WTC11 (cell line): ENCODE measurements around the gene CRYGC. TPM values are rescaled to one million over a fixed set of nuclear protein-coding genes. Genes with fewer than 3 reads are reported as not detected.

ENCODE experiments used
- ATAC-seq: fragments of 200-7000 bp; cut with Tn5 transposase; 2 replicates; pipeline ENCODE4 v1.10.0; 2021; ENCODE audit warnings: mild to moderate bottlenecking, moderate library complexity
- CTCF ChIA-PET: fragments of 300-600 bp; sonication (Branson Sonifier 250); formaldehyde crosslinking; loops from one replicate; lab custom pipeline; 2021; ENCODE audit warnings: antibody characterized with exemption; lab: Charles Lee
- POLR2A ChIA-PET: fragments of 350-600 bp; sonication (Branson Sonifier 250); formaldehyde crosslinking; loops from one replicate; lab custom pipeline; 2021; ENCODE audit warnings: antibody characterized with exemption; lab: Charles Lee
- DNase-seq: peaks from one replicate; pipeline ENCODE4 v3.0.0; 2021; ENCODE audit warnings: low spot score
- H3K27ac Mint-ChIP-seq: 2 replicates; pipeline ENCODE4 v1.8.0; 2021; ENCODE audit warnings: mixed read lengths
- H3K27me3 Mint-ChIP-seq: 2 replicates; pipeline ENCODE4 v1.8.0; 2021; ENCODE audit warnings: low read depth, mild to moderate bottlenecking, moderate library complexity, mixed read lengths
- H3K36me3 Mint-ChIP-seq: 2 replicates; pipeline ENCODE4 v1.8.0; 2021; ENCODE audit warnings: mixed read lengths
- H3K4me1 Mint-ChIP-seq: 2 replicates; pipeline ENCODE4 v1.8.0; 2022; ENCODE audit warnings: mixed read lengths
- H3K4me3 Mint-ChIP-seq: 2 replicates; pipeline ENCODE4 v1.8.0; 2021; ENCODE audit warnings: mild to moderate bottlenecking, moderate library complexity, mixed read lengths
- H3K9me3 Mint-ChIP-seq: 2 replicates; pipeline ENCODE4 v1.8.0; 2021; ENCODE audit warnings: mixed read lengths
- AFF4 ChIP-seq: sonication (generic); formaldehyde crosslinking; IDR thresholded peaks from 2 replicates; pipeline ENCODE4 v1.8.1; 2023; ENCODE audit warnings: mild to moderate bottlenecking, missing genetic modification reagents, borderline replicate concordance
- ATF1 ChIP-seq: sonication (generic); formaldehyde crosslinking; IDR thresholded peaks from 2 replicates; pipeline ENCODE4 v1.8.1; 2023; ENCODE audit warnings: mild to moderate bottlenecking, moderate library complexity, missing genetic modification reagents
- CDX4 ChIP-seq: fragments of 250-450 bp; sonication (Bioruptor Pico); IDR thresholded peaks from 2 replicates; pipeline ENCODE4 v1.9.0; 2021; ENCODE audit warnings: moderate library complexity, mild to moderate bottlenecking, inconsistent platforms, borderline replicate concordance
- CREB1 ChIP-seq: sonication (generic); formaldehyde crosslinking; IDR thresholded peaks from 2 replicates; pipeline ENCODE4 v1.8.0; 2023; ENCODE audit warnings: mild to moderate bottlenecking, missing genetic modification reagents
- CTCF ChIP-seq: fragments of 200-600 bp; IDR thresholded peaks from 2 replicates; pipeline ENCODE4 v1.8.0; 2022; ENCODE audit warnings: antibody characterized with exemption
- E2F5 ChIP-seq: sonication (generic); formaldehyde crosslinking; IDR thresholded peaks from 2 replicates; pipeline ENCODE4 v1.8.1; 2022; ENCODE audit warnings: mild to moderate bottlenecking, moderate library complexity, missing genetic modification reagents
- EMX1 ChIP-seq: fragments of 250-450 bp; sonication (Bioruptor Pico); IDR thresholded peaks from 2 replicates; pipeline ENCODE4 v1.8.0; 2021; ENCODE audit warnings: mild to moderate bottlenecking
- ERG ChIP-seq: fragments of 250-450 bp; sonication (Bioruptor Pico); IDR thresholded peaks from 2 replicates; pipeline ENCODE4 v1.8.0; 2021; ENCODE audit warnings: mild to moderate bottlenecking
- GRHL2 ChIP-seq: fragments of 250-450 bp; sonication (Bioruptor Pico); IDR thresholded peaks from 2 replicates; pipeline ENCODE4 v1.8.0; 2022; ENCODE audit warnings: mild to moderate bottlenecking, moderate library complexity; ENCODE audit not compliant: insufficient replicate concordance, severe bottlenecking
- MXD4 ChIP-seq: fragments of 250-450 bp; sonication (Bioruptor Pico); IDR thresholded peaks from 2 replicates; pipeline ENCODE4 v1.8.0; 2021; ENCODE audit warnings: mild to moderate bottlenecking, moderate library complexity, borderline replicate concordance
- OVOL2 ChIP-seq: fragments of 250-450 bp; sonication (Bioruptor Pico); IDR thresholded peaks from 2 replicates; pipeline ENCODE4 v1.9.0; 2021; ENCODE audit warnings: mild to moderate bottlenecking, borderline replicate concordance
- PREB ChIP-seq: sonication (generic); formaldehyde crosslinking; IDR thresholded peaks from 2 replicates; pipeline ENCODE4 v1.8.1; 2022; ENCODE audit warnings: mild to moderate bottlenecking, missing genetic modification reagents, moderate library complexity, borderline replicate concordance
- TEAD4 ChIP-seq: sonication (generic); formaldehyde crosslinking; IDR thresholded peaks from 2 replicates; pipeline ENCODE4 v1.8.0; 2022; ENCODE audit warnings: mild to moderate bottlenecking, missing genetic modification reagents
- ZNF219 ChIP-seq: sonication (generic); formaldehyde crosslinking; IDR thresholded peaks from 2 replicates; pipeline ENCODE4 v1.8.0; 2023; ENCODE audit warnings: missing genetic modification reagents, mild to moderate bottlenecking, borderline replicate concordance
- ZNF232 ChIP-seq: sonication (generic); formaldehyde crosslinking; IDR thresholded peaks from 2 replicates; pipeline ENCODE4 v1.8.0; 2022; ENCODE audit warnings: mild to moderate bottlenecking, missing genetic modification reagents
- total RNA-seq: library from RNA; stranded (reverse); gene quantifications from 3 replicates; pipeline ENCODE4 v1.2.3, GENCODE V29; 2021
- TF ChIP-seq, protein P1 (sequence below): sonication (generic); formaldehyde crosslinking; IDR thresholded peaks from 2 replicates; pipeline ENCODE4 v1.8.1; 2023; ENCODE audit warnings: mild to moderate bottlenecking, moderate library complexity, missing genetic modification reagents

The CRYGC gene
- total RNA-seq, 1 experiment from 2014 or later: not detected

DNA sequence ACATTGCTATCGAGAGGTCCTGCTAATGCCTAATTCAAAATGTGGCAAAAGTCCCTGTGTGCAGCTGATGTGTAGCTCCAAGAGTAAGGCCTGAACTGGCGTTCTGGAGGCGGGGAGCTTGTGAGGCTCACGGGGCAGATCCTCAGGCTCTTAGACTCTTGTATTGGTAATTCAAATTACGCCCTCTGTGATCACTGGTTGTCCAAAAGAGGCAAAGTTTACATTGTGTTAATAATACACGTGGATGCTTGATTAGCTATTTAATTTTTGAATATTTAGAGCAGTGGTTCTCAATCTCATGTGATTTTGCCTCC is 46.2 kb upstream of the CRYGC start:
- H3K27me3 Mint-ChIP-seq: no peaks in the 10 kb centered on the region
- POLR2A ChIA-PET: interaction anchor here (0.7 to 1.5 kb wide), 3 partner anchors 9 to 1767 kb away, joined by 3 to 5 read pairs (median 4); no protein-coding TSS in a partner anchor
- TF ChIP-seq ZNF219 (CRISPR knock-in tag) (no peak), PREB (no peak), E2F5 (no peak), CREB1 (CRISPR knock-in tag) (no peak), GRHL2 (CRISPR knock-in tag) (no peak), EMX1 (CRISPR knock-in tag) (no peak), OVOL2 (CRISPR knock-in tag) (no peak), ATF1 (CRISPR knock-in tag) (no peak)
- TF ChIP-seq, all 79 proteins: peak for 0
- Mint-ChIP-seq H3K36me3 (no peaks in the 10 kb centered on the region), H3K27ac (no peak overlapping the region), H3K4me3 (no peak overlapping the region), H3K4me1 (peaks cover 17% of the 10 kb centered on the region), H3K9me3 (no peaks in the 10 kb centered on the region)
- 0 out of 2 replicates have a peak, but pooled peaks have one; percentile 27 for ATAC-seq
- CTCF ChIA-PET: interaction anchor here (0.7 to 3.1 kb wide), 19 partner anchors 9 to 93 kb away, joined by 3 to 37 read pairs (median 4); partner anchors contain the start of genes CRYGA, CRYGD, IDH1 and PIKFYVE
- no peak for DNase-seq

GRCh38 chr2:208175069-208175839 is 45.6 kb upstream of the CRYGC start:
- Mint-ChIP-seq H3K36me3 (no peaks in the 10 kb centered on the region), H3K27ac (no peak overlapping the region), H3K4me3 (no peak overlapping the region), H3K4me1 (peaks cover 17% of the 10 kb centered on the region), H3K9me3 (no peaks in the 10 kb centered on the region), H3K27me3 (no peaks in the 10 kb centered on the region)
- DNase-seq (peak; percentile 76), ATAC-seq (peak; percentile 98)
- TF ChIP-seq CTCF (peak; percentile 71), TEAD4 (no peak), EMX1 (CRISPR knock-in tag) (no peak)
- TF ChIP-seq, protein P1, sequence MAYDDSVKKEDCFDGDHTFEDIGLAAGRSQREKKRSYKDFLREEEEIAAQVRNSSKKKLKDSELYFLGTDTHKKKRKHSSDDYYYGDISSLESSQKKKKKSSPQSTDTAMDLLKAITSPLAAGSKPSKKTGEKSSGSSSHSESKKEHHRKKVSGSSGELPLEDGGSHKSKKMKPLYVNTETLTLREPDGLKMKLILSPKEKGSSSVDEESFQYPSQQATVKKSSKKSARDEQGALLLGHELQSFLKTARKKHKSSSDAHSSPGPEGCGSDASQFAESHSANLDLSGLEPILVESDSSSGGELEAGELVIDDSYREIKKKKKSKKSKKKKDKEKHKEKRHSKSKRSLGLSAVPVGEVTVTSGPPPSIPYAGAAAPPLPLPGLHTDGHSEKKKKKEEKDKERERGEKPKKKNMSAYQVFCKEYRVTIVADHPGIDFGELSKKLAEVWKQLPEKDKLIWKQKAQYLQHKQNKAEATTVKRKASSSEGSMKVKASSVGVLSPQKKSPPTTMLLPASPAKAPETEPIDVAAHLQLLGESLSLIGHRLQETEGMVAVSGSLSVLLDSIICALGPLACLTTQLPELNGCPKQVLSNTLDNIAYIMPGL: 0 out of 2 replicates have a peak, but pooled peaks have one; percentile 50
- POLR2A ChIA-PET: interaction anchor here (0.7 to 1.5 kb wide), 3 partner anchors 9 to 1768 kb away, joined by 3 to 11 read pairs (median 5); partner anchors contain the start of gene IDH1
- CTCF ChIA-PET: interaction anchor here (0.6 to 3.1 kb wide), 30 partner anchors 9 to 128 kb away, joined by 3 to 37 read pairs (median 4); partner anchors contain the start of genes CRYGA, CRYGD, IDH1 and PIKFYVE

DNA sequence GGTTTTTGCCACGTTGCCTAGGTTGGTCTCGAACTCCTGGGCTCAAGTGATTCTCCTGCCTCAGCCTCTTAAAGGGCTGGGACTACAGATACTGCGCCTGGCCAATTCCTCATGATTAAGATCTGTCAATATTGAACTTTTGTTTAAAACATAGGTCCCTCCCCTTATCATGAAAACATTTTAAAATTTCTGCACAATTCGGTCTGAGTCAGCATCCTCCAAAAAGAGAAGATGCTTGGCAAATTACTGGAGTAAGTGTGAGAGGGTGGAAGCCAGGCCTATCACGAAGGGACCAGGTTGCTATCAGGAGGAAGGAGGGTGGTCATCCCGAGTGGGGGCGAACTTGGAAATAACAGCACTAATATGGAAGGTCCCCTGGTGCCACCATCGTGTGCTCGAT is 44.5 kb upstream of the CRYGC start:
- H3K4me3 Mint-ChIP-seq: no peak overlapping the region
- ATAC-seq: no peak
- ChIA-PET CTCF (interaction anchor here (0.9 to 3.1 kb wide), 11 partner anchors 10 to 102 kb away, joined by 3 to 37 read pairs (median 10); partner anchors contain the start of genes CRYGA, CRYGD and IDH1), POLR2A (interaction anchor here (0.8 kb wide), 1 partner anchor 81 kb away, joined by 11 read pairs; the partner anchor contains the start of gene IDH1)
- H3K9me3 Mint-ChIP-seq: no peaks in the 10 kb centered on the region
- H3K4me1 Mint-ChIP-seq: peaks cover 12% of the 10 kb centered on the region
- no peaks in the 10 kb centered on the region for H3K27me3 Mint-ChIP-seq
- no peaks in the 10 kb centered on the region for H3K36me3 Mint-ChIP-seq
- H3K27ac Mint-ChIP-seq: no peak overlapping the region
- DNase-seq: no peak
- TF ChIP-seq ERG: no peak
- no peak for TF ChIP-seq MXD4 (CRISPR knock-in tag)
- no peak for TF ChIP-seq ZNF232 (CRISPR knock-in tag)
- TF ChIP-seq AFF4: no peak
- TF ChIP-seq CDX4 (CRISPR knock-in tag): no peak
